Neural progenitor cell (in vitro differentiated cells): ENCODE results near the gene ESRRG. TPM values are rescaled to one million over a fixed set of nuclear protein-coding genes. Genes with fewer than 3 reads are reported as not detected.

Experiments used
- DNase-seq: peaks from one replicate; pipeline ENCODE4 v3.0.0-alpha.2; 2016; ENCODE audit warnings: low spot score
- H2AFZ ChIP-seq: fragments of 200-600 bp; sonication (generic); replicated peaks from 2 replicates; pipeline ENCODE4 v1.6.1; 2016; ENCODE audit warnings: antibody characterized with exemption
- H3F3A ChIP-seq: fragments of 200-600 bp; sonication (generic); 2 replicates; pipeline ENCODE4 v1.6.1; 2016; ENCODE audit warnings: antibody characterized with exemption, low read depth
- H3K27ac ChIP-seq: fragments of 200-600 bp; sonication (generic); 2 replicates; pipeline ENCODE4 v1.5.1; 2016; ENCODE audit warnings: mild to moderate bottlenecking
- H3K27me3 ChIP-seq: fragments of 200-600 bp; sonication (generic); 2 replicates; pipeline ENCODE4 v1.6.1; 2016; ENCODE audit warnings: mild to moderate bottlenecking, moderate library complexity
- H3K36me3 ChIP-seq: fragments of 200-600 bp; sonication (generic); 2 replicates; pipeline ENCODE4 v1.5.1; 2016
- H3K4me1 ChIP-seq: fragments of 200-600 bp; sonication (generic); 2 replicates; pipeline ENCODE4 v1.6.1; 2016; ENCODE audit warnings: mixed run types
- H3K4me2 ChIP-seq: fragments of 200-600 bp; sonication (generic); 2 replicates; pipeline ENCODE4 v1.6.1; 2016
- H3K4me3 ChIP-seq: fragments of 200-600 bp; sonication (generic); 2 replicates; pipeline ENCODE4 v1.5.1; 2016
- H3K79me2 ChIP-seq: fragments of 200-600 bp; sonication (generic); 2 replicates; pipeline ENCODE4 v1.6.1; 2016; ENCODE audit warnings: low read depth
- H3K9ac ChIP-seq: fragments of 200-600 bp; sonication (generic); 2 replicates; pipeline ENCODE4 v1.6.1; 2016
- H3K9me3 ChIP-seq: fragments of 200-600 bp; sonication (generic); 2 replicates; pipeline ENCODE4 v1.5.1; 2016; ENCODE audit warnings: low read depth
- H4K20me1 ChIP-seq: fragments of 200-600 bp; sonication (generic); 2 replicates; pipeline ENCODE4 v1.6.1; 2016; ENCODE audit warnings: low read depth
- H3K27ac Mint-ChIP-seq: 3 replicates; pipeline ENCODE4 v1.8.0; 2021; ENCODE audit warnings: mixed read lengths
- H3K27me3 Mint-ChIP-seq: 2 replicates; pipeline ENCODE4 v1.8.0; 2022; ENCODE audit warnings: low read depth, mild to moderate bottlenecking, inconsistent platforms, moderate library complexity, mixed read lengths; ENCODE audit not compliant: insufficient read depth
- H3K36me3 Mint-ChIP-seq: 3 replicates; pipeline ENCODE4 v1.8.0; 2021; ENCODE audit warnings: mixed read lengths
- H3K4me1 Mint-ChIP-seq: 3 replicates; pipeline ENCODE4 v1.8.0; 2021; ENCODE audit warnings: mixed read lengths
- H3K4me3 Mint-ChIP-seq: 3 replicates; pipeline ENCODE4 v1.8.0; 2021; ENCODE audit warnings: mild to moderate bottlenecking, moderate library complexity, mixed read lengths
- H3K9me3 Mint-ChIP-seq: 3 replicates; pipeline ENCODE4 v1.8.0; 2020; ENCODE audit warnings: mixed read lengths
- EZH2 ChIP-seq: fragments of 200-600 bp; sonication (generic); IDR thresholded peaks from 2 replicates; pipeline ENCODE4 v1.6.1; 2017; ENCODE audit warnings: antibody characterized with exemption, mild to moderate bottlenecking, moderate library complexity
- EZH2phosphoT487 ChIP-seq: fragments of 200-600 bp; sonication (generic); IDR thresholded peaks from 2 replicates; pipeline ENCODE4 v1.6.1; 2017; ENCODE audit warnings: antibody characterized with exemption
- total RNA-seq: library from RNA; depleted of rRNA; stranded (reverse); fragments of >200 nt; gene quantifications from 2 replicates; pipeline ENCODE4 v1.2.3, GENCODE V29; 2015; ENCODE audit warnings: low replicate concordance
- TF ChIP-seq, protein P1 (sequence below): fragments of 200-600 bp; sonication (generic); IDR thresholded peaks from 2 replicates; pipeline ENCODE4 v1.5.1; 2017; ENCODE audit warnings: antibody characterized with exemption, mild to moderate bottlenecking

Gene ESRRG
- total RNA-seq, 1 donor from 2014 or later = 3.0 TPM

DNA sequence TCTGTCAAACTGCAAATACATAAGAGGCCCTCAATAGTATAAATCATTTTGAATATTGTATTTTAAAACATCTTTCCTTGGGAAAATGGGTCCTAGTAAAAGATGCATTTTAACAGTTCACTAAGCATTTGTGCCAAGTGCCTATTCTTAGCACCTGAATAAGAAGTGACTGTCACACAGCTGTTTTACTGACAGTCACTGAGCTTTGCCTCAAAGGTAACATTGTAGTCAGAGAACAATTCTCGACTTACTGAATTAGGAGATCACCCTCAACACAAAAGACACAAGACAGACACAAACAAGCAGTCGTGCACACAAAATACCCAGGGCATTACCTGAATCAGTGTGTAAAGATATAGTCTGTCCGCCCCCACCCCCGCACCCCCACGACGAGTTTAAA is 408 bp downstream of the ESRRG start:
- H3K9me3 Mint-ChIP-seq = no peaks in the 10 kb centered on the region
- Histone ChIP-seq H3K9ac (no peak overlapping the region), H3K27me3 (peaks cover 15% of the 10 kb centered on the region), H2AFZ (peak overlapping the region; percentile 86), H3K79me2 (no peaks in the 10 kb centered on the region), H3K36me3 (no peaks in the 10 kb centered on the region), H3K4me2 (peak overlapping the region; percentile 95), H3K4me3 (peak overlapping the region; percentile 70), H3K27ac (no peak overlapping the region), H3K4me1 (peaks cover 25% of the 10 kb centered on the region), H3K9me3 (no peaks in the 10 kb centered on the region), H4K20me1 (no peaks in the 10 kb centered on the region), H3F3A (peaks cover 15% of the 10 kb centered on the region)
- TF ChIP-seq EZH2phosphoT487 (no peak), EZH2 (no peak)
- TF ChIP-seq, protein P1, sequence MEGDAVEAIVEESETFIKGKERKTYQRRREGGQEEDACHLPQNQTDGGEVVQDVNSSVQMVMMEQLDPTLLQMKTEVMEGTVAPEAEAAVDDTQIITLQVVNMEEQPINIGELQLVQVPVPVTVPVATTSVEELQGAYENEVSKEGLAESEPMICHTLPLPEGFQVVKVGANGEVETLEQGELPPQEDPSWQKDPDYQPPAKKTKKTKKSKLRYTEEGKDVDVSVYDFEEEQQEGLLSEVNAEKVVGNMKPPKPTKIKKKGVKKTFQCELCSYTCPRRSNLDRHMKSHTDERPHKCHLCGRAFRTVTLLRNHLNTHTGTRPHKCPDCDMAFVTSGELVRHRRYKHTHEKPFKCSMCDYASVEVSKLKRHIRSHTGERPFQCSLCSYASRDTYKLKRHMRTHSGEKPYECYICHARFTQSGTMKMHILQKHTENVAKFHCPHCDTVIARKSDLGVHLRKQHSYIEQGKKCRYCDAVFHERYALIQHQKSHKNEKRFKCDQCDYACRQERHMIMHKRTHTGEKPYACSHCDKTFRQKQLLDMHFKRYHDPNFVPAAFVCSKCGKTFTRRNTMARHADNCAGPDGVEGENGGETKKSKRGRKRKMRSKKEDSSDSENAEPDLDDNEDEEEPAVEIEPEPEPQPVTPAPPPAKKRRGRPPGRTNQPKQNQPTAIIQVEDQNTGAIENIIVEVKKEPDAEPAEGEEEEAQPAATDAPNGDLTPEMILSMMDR = no peak
- H3K36me3 Mint-ChIP-seq = no peaks in the 10 kb centered on the region
- DNase-seq = peak; percentile 55
- H3K4me3 Mint-ChIP-seq = peak overlapping the region; percentile 94
- peaks cover 30% of the 10 kb centered on the region for H3K4me1 Mint-ChIP-seq
- H3K27ac Mint-ChIP-seq = no peak overlapping the region
- H3K27me3 Mint-ChIP-seq = peaks cover 2% of the 10 kb centered on the region

GRCh38 chr1:216721863-216722262 is 1.4 kb downstream of the ESRRG start:
- TF ChIP-seq, protein P1 = no peak
- TF ChIP-seq EZH2 (no peak), EZH2phosphoT487 (no peak)
- Mint-ChIP-seq H3K27me3 (peaks cover 2% of the 10 kb centered on the region), H3K4me1 (peaks cover 30% of the 10 kb centered on the region), H3K36me3 (no peaks in the 10 kb centered on the region), H3K27ac (no peak overlapping the region), H3K9me3 (no peaks in the 10 kb centered on the region), H3K4me3 (peak overlapping the region; percentile 94)
- Histone ChIP-seq H3K79me2 (no peaks in the 10 kb centered on the region), H3F3A (peaks cover 15% of the 10 kb centered on the region), H3K27me3 (peaks cover 15% of the 10 kb centered on the region), H3K4me1 (peaks cover 25% of the 10 kb centered on the region), H4K20me1 (no peaks in the 10 kb centered on the region), H3K4me3 (peak overlapping the region; percentile 70), H3K36me3 (no peaks in the 10 kb centered on the region), H3K27ac (no peak overlapping the region), H3K4me2 (peak overlapping the region; percentile 95), H3K9me3 (no peaks in the 10 kb centered on the region), H3K9ac (no peak overlapping the region), H2AFZ (no peak overlapping the region)
- DNase-seq = no peak

DNA sequence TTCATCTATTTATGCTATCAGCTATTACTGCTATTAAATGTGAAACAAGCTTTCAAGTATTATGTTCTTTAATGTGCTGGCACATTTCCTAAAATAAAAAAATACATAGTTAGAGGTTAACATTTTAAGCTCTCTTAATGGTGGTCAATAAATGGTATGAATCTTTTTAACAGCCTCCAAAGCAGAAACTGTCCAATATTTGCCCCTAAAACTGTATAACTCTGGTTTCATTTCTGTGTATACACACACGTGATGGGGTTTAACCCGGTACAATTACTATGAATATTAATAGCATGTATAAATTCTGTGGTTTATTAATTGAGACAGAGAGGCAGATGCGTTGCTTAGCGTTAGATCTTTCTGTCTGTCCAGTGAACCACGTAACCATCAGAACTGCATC is 2.2 kb downstream of the ESRRG start:
- Histone ChIP-seq H3K9me3 (no peaks in the 10 kb centered on the region), H3K36me3 (no peaks in the 10 kb centered on the region), H3K4me2 (peak overlapping the region; percentile 95), H3F3A (peaks cover 15% of the 10 kb centered on the region), H3K4me3 (no peak overlapping the region), H3K79me2 (no peaks in the 10 kb centered on the region), H3K9ac (no peak overlapping the region), H2AFZ (no peak overlapping the region), H3K27ac (no peak overlapping the region), H3K4me1 (peaks cover 25% of the 10 kb centered on the region), H3K27me3 (peaks cover 15% of the 10 kb centered on the region), H4K20me1 (no peaks in the 10 kb centered on the region)
- Mint-ChIP-seq H3K27ac (no peak overlapping the region), H3K27me3 (peaks cover 2% of the 10 kb centered on the region), H3K36me3 (no peaks in the 10 kb centered on the region), H3K4me1 (peaks cover 30% of the 10 kb centered on the region), H3K9me3 (no peaks in the 10 kb centered on the region), H3K4me3 (no peak overlapping the region)
- no peak for TF ChIP-seq EZH2phosphoT487
- TF ChIP-seq, protein P1 = no peak
- no peak for TF ChIP-seq EZH2
- DNase-seq = no peak
